NCI-H2227 (cell line): ENCODE results near the gene CEMIP.

Experiments
- DNase-seq: peaks from one replicate; lab custom pipeline; 2025; ENCODE audit not compliant: unreplicated experiment; lab: John Stamatoyannopoulos, UW

CEMIP gene, protein sequence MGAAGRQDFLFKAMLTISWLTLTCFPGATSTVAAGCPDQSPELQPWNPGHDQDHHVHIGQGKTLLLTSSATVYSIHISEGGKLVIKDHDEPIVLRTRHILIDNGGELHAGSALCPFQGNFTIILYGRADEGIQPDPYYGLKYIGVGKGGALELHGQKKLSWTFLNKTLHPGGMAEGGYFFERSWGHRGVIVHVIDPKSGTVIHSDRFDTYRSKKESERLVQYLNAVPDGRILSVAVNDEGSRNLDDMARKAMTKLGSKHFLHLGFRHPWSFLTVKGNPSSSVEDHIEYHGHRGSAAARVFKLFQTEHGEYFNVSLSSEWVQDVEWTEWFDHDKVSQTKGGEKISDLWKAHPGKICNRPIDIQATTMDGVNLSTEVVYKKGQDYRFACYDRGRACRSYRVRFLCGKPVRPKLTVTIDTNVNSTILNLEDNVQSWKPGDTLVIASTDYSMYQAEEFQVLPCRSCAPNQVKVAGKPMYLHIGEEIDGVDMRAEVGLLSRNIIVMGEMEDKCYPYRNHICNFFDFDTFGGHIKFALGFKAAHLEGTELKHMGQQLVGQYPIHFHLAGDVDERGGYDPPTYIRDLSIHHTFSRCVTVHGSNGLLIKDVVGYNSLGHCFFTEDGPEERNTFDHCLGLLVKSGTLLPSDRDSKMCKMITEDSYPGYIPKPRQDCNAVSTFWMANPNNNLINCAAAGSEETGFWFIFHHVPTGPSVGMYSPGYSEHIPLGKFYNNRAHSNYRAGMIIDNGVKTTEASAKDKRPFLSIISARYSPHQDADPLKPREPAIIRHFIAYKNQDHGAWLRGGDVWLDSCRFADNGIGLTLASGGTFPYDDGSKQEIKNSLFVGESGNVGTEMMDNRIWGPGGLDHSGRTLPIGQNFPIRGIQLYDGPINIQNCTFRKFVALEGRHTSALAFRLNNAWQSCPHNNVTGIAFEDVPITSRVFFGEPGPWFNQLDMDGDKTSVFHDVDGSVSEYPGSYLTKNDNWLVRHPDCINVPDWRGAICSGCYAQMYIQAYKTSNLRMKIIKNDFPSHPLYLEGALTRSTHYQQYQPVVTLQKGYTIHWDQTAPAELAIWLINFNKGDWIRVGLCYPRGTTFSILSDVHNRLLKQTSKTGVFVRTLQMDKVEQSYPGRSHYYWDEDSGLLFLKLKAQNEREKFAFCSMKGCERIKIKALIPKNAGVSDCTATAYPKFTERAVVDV (N-terminal part only)

DNA sequence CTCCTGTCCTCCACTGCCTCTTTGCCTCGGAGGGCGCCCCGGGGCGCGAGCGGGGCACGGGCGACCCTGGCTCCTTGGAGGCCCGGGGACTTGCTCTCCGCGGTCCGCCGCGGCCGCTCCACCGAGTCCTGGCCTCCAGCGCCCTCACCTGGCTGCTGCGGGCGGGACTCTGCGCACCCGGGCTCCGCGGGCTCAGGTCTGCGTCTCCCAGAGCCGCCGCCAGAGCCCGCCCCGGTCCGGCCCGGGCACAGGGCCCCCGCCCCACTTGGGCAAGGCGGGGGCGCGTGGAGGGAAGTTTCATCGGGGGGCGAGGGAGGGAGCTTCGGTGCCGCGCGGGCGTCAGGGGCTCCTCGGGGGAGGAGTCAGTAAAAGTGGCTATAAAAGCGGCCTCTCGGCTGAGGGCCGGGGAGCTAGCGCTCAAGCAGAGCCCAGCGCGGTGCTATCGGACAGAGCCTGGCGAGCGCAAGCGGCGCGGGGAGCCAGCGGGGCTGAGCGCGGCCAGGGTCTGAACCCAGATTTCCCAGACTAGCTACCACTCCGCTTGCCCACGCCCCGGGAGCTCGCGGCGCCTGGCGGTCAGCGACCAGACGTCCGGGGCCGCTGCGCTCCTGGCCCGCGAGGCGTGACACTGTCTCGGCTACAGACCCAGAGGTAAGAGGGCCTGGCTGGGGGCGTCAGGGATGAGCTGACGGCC, at the start of gene CEMIP:
Gene CEMIP, plus strand, starts transcription at position 407 of the 694 bp plus-strand sequence. CDS start 94,510 bp downstream, outside the sequence.
- DNase-seq = peak; percentile 89

DNA sequence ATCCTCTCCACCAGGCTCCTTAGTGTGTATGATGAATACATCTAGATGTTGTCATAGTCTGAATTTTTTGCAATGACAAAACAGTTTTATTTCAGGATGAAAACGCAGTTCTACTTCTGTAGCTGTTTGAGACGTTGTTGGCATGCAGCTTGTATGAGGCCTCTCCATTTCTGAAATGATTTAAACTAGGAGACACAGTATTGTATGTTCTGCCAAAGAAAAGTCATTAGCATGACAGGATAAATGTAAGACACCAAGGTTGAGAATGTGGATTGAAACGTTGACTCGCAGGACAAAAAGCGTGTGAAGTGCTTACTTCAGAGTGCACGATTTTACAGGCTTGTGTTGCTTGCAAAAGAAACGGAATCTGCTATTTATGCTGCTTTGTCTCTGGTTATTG, 48.8 kb upstream of the CEMIP start:
- DNase-seq = no peak

DNA sequence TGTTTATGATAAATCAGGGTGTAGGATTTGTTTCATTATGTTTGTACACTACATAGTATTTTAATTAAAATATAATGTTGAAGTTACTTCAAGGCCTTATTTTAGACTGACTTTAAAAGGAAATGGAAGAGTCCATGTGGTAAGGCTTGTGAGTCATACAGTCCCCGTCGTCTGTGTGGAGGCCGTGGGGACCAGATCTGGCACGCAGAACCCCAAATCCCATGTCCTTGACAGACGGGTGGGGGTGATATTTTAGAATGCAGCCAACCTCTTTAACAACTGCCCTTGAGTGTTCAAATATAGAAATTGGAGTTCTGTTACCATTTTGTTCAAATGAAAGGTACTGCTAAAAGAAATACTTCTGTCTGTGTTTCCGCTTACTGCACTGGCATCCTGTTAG, 48.2 kb upstream of the CEMIP start:
- no peak for DNase-seq

DNA sequence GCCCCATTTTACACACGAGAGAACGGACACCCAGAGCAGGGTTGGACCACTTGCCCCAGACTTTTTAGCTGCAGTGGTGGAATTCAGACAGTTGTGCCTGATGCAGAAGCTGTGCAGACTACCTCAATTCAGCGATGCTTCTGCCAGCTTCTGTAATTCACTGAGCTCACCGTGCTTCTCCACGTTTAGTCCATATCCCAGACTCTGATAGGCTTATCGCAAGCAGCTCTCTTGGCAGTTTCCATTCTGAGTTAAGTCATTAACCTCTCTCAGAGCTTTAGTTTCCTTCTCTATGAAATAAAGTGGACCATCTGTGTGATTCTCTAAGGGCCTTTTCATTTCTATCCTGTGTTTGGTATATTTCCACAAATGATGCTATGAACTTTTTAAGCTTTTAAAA, 47.0 kb upstream of the CEMIP start:
- DNase-seq = no peak

DNA sequence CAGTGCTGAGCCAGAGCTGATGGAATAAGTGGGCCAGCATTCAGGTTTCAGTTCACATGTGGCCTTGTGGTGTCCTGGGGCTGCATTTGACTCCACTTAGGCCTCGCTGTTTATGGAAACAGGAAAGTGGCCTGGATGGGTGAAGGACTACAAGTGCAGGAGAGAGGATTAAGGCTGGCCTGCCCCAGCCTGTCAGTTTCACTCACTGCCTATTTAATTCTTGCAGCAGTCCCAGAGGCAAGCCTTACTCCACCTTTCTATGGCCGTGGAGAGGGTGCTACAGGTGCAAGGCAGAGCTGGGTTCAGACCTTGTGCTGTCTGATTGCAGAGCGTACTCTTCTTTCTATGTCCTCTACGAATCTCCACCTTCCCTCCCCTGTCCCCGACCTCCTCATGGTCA, 46.4 kb upstream of the CEMIP start:
- DNase-seq = no peak

DNA sequence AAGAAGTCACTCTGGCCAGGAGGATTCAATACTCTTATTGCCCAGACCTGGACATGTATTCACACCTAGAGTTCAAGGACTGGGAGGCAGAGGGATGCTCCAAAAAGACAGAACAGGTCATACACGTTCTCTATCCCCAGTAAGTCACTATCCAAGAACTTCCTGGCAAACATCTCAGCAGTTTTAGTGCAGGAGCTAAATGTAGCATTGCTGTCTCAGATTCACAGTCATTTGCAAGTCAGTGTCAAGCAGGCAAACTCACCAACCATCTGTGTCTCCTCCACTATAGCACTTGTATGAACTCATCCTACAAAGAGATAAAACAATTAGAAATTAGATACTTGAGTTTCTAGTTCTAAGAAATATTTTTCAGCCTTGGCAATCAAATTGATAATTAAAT, 45.7 kb upstream of the CEMIP start:
- DNase-seq = no peak

DNA sequence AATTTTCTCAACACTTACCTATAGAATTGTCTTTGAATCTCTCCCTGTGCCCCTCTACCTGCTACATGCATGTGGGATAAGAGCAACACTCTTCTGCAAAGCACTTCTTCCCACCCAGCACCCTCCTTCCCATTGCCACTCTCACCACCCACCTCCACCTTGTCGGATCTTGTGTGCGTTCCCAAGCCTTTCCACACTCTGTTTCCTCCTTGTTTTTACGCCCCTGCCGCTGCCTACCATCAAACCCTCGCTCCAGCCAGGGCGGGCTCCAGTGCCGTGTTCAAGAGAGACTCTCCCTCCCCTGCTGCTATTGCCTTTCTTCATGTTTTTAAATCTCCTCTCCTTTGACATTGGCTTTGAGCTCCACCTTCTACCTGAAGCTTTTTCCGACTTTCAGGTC, 43.8 kb upstream of the CEMIP start:
- DNase-seq = no peak

DNA sequence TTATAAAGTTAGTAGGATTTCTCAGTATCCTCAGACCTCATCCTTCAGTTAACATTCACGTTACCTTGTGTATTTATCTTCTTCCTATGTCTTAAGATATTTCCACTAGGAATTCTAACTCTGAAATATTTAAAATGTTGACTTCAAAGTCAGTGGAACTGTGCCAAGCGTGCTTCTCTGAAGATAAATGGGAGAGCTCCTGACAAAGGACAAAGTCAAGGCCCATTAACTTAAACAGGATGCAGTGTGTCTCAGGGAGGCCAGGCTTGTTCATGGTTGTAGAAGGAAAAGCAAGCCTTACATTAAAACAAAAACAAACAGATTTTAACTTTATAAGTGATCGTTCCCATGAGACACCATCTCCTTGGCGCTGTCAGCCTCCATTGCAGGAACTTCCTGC, 42.6 kb upstream of the CEMIP start:
- no peak for DNase-seq

DNA sequence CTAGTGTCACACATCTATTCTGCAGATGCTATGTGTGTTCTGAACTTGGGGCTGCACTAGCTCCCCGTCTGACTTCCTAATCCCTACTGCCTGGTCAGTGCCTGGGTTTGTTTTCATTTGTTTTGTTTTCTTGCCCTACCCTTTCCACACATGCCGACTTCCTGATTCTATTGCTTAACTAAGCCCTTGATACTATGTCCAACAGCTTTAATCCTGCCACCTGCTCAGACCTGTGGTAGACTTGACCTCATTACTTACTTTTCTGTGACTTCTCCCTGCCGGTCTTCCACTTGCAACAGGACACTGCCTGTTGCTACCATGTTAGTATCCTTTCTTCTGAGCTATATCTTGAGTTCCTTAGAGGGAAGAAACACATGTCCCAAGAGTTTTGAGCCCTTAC, 39.3 kb upstream of the CEMIP start:
- no peak for DNase-seq

DNA sequence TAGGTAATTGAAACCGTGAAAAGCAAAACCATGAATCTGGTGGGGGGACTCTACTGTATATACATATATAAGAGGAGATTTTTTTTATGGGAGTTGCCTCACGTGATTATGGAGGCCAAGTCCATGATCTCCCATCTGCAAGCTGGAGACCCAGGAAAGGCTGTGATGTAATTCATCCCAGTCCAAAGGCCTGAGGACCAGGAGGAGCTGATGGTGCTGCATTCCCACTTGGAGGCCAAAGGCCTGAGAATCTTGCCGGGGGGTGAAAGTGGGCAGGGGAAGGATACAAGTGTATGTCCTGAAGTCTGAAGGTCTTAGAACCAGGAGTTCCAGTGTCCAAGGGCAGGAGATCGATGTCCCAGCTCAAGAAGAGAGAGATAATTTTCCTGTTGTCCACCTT, 37.1 kb upstream of the CEMIP start:
- DNase-seq = no peak

DNA sequence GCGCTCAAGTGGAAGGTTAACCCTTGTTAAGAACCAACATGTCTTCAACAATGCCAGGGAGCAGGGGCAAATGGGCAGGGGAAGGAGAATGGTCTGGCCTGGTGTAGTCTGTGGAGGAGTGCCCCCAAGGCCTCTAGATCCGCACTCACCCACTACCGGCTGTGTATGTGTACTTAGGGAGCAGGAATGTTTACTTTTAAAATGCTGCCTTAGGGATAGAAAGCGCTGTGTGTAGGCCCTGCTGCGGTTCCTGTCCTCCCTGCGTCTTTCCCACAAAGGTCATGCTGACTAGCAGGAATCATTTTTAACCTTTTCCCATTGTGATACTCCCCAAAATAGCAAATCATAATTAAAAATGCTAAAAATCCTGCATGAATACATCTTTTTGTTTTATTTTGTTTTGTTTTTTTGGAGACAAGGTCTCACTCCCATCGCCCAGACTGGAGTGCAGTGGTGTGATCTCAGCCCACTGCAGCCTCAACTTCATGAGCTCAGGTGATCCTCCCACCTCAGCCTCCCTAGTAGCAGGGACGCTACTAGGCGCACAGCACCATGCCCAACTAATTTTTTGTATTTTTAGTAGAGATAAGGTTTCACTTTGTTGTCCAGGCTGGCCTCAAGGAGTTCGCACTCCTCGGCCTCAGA, 35.9 kb upstream of the CEMIP start:
- no peak for DNase-seq

DNA sequence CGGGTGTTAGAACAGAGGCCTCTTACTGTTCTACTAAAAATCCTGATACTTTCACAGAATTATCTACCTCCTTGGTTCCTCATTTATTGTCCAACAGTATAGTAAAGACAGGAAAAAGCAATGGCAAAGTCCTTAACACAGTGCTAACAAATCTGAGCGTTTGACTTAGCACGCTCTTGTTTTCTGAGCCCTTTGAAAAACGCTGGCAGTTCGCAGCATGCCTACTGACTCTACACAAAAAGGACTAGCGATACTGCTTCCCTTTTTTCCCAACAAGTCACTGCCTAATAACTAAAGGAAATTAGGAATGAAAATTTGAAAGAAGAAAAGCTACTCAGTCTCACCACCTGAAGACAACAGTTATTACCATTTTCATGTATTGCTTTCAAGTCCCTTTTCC, 34.8 kb upstream of the CEMIP start:
- DNase-seq = no peak

DNA sequence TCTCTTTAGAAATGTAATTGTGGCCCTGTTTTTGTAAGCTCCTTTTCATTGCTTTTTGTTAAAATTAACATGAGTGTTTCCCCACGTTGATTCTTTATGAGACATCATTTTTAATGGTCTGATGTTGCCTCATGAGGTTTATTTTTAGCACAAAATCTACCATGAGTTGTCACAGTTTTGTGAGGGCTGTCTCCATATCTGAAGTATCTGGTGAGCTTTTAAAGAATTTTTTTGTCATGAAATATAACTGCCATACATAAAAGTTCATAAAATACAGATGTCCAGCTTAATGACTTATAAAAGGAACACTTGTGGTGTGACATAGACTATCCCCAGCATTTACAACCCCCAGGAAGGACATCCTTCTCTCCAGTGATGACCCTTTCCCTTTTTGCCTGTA, 34.3 kb upstream of the CEMIP start:
- no peak for DNase-seq

DNA sequence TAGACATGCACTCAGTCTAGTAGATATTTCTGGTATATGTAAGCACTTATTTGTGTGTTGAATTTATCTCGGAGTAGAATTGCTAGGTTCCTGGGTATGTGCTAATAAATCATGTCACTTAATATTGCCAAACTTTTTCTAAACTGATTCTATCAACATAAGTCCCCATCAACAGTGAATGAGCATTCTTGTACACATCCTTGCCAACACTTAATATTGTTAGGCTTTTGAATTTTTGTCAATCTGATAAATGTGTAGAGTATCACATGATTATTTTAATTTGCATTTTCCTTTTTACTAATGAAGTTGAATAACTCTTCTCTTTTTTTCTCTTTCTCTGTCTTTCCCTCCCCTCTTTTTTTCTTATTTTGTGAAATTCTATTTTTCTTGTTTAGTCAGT, 33.3 kb upstream of the CEMIP start:
- no peak for DNase-seq

DNA sequence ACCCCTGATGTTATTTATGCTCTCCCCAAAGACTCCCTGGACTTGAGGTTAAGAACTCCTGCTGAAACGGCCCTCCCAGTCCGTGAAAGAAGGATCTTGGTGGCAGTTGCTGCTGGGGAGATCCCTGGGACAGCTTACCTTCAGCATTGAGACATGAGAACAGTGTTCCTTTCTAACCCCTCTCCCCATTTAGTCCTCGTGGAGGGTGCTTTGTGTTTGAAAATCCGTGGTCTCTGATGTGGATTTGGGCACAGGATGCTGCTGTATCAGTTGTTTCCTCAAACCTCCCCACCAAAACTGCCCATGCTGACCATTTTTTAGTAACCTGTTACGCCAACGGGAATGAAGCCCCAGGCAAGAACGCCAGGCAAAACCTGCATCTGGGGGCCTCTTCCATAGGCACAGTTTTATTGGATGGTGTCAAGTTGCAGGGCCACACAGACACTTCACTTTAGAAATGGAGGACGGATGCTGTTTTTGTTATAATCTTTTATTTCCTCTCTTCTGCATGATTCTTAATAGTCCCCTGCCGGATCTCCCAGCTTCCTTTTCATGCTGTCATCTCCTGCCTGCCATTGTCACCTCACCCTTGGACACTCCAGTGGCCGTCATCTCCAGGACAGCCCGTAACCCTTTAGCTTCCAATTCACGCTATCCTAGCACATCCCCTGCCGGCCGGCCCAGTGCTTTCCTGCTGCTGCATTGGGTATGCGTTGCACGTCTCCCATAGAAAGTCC, 31.7 kb upstream of the CEMIP start:
- DNase-seq = no peak

DNA sequence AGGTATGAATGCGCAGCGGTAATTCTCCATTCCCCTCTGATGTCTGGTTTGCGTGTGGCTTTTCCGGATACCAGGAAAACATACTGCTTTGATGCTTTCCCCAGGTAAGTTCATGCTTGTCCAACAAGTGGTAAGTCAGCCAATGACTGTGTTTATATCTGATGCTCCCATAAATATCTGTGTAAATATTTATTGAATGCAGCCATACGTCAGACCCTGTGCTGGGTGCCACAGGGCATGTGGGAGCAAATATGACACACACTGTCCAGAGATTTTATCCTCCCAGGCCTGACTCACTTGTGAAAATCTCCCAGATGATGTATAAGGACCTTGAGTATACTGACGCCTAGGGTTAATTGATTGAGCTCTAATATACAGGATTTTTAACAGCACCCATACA, 29.6 kb upstream of the CEMIP start:
- DNase-seq = no peak

DNA sequence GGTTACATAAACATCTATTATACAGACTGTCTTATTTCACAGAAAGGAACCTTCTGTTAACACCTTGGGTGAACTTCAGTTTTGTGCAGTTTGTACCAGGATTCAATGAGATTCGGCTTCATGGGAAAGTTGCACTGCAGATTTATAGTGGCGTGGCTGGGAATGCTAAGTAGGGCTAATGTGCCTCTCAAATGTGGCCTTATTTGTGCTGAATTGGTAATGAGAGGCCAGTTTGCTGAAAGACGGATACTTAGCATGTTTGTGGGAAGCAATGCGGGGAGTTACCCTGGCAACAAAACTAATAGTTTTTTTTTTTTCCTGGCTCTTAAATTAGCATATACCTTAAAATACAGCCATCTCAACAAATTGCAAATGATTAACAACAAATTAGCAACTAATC, 28.6 kb upstream of the CEMIP start:
- no peak for DNase-seq

DNA sequence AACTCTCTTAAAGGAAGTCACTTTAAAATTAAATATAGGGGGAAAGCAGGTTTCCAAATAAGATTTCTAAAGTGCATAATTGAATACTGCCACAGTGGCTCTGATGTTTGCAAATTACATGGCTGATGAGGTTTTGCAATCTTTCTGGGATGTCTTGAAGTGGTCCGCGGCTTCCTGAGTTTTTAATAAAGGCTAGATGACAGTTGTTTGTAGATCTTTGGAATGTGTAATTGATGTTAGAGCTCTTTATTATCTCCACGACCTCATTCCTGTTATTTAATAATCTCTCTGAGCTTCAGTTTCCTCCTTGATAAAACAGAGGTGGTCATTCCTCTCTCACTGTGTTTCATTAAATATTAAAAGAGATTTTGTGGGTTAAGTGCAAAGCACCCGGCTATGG, 27.0 kb upstream of the CEMIP start:
- DNase-seq = no peak

DNA sequence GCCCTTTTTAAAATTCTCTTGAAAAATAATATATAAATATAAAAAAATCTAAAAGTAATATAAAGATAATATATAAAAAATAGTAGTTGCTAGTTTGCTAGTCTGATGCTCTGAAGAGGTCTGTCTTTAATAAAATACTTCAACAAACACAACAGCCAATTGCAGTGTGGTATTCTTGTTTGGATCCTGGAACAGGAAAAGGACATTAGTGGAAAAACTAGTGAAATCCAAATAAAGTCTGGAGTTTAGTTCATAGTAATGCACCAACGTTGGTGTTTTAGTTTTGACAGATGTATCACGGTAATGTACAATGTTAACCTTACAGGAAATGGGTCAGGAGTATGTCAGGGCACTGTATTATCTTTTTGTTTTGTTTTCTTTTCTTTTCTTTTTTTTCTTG, 26.0 kb upstream of the CEMIP start:
- DNase-seq = no peak

DNA sequence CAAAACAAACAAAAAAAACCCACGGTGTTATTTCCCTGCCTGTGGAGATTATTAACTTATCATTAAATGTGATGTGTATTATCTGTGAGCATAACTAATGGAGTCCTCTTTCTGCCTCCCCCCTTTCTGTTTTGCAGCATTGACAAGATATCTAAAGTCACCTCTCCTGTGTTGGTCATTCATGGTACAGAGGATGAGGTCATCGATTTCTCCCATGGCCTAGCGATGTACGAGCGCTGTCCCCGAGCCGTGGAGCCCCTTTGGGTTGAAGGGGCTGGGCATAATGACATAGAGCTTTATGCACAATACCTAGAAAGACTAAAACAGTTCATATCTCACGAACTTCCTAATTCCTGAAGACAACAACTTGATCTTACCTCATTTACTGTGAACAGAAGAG, 25.2 kb upstream of the CEMIP start:
- no peak for DNase-seq
